ENCODE data around the gene NKX1-1. TPM values are rescaled to one million over a fixed set of nuclear protein-coding genes. Genes with fewer than 3 reads are reported as not detected.

The NKX1-1 gene
- total and polyA plus RNA-seq, 2 of the 8 experiments (the other 6 are each of a cell fraction or from before 2014, with no cell fraction given): not detected

DNA sequence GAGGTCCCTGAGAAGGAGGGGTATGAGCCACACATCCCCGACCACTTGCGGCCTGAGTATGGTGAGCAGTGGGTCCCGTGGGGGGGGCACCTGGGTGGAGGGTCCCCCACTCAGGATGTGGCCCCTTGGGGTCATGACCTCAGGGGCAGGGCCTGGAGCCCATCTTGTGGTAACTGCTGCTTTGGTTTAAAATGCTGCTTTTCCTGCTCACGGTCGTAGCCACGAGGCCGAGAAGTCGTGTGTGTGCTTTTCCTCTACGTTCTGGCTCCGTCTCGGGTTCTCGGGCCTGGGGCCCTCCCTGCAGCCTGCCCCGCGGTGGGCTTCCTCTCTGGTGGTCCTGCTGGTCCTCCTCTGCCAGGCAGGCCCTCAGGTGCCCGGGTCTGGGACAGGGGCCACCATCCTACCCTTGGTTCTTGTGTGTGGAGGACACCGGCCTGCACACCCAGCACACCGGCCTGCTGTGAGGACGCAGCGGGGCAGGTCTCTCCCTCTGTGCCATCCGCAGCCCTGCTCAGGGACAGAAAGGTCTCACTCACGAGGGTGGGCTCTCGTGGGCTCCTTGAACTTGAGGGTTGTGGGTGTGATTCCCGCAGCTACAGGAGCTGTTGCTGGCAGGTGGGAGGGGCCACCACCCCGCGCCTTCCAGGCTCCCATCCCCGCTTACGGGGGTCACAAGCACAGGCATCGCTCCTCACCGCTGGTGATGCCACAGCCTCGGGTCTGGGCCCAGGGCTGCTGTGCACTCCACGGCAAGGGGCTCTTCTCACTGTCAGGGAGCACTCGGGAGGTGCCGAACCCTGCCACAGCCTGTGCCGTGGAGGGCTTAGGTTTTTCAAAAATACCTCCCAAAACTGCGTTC lies 39.6 kb downstream of the NKX1-1 start (continued):
- TF ChIP-seq, protein P1, sequence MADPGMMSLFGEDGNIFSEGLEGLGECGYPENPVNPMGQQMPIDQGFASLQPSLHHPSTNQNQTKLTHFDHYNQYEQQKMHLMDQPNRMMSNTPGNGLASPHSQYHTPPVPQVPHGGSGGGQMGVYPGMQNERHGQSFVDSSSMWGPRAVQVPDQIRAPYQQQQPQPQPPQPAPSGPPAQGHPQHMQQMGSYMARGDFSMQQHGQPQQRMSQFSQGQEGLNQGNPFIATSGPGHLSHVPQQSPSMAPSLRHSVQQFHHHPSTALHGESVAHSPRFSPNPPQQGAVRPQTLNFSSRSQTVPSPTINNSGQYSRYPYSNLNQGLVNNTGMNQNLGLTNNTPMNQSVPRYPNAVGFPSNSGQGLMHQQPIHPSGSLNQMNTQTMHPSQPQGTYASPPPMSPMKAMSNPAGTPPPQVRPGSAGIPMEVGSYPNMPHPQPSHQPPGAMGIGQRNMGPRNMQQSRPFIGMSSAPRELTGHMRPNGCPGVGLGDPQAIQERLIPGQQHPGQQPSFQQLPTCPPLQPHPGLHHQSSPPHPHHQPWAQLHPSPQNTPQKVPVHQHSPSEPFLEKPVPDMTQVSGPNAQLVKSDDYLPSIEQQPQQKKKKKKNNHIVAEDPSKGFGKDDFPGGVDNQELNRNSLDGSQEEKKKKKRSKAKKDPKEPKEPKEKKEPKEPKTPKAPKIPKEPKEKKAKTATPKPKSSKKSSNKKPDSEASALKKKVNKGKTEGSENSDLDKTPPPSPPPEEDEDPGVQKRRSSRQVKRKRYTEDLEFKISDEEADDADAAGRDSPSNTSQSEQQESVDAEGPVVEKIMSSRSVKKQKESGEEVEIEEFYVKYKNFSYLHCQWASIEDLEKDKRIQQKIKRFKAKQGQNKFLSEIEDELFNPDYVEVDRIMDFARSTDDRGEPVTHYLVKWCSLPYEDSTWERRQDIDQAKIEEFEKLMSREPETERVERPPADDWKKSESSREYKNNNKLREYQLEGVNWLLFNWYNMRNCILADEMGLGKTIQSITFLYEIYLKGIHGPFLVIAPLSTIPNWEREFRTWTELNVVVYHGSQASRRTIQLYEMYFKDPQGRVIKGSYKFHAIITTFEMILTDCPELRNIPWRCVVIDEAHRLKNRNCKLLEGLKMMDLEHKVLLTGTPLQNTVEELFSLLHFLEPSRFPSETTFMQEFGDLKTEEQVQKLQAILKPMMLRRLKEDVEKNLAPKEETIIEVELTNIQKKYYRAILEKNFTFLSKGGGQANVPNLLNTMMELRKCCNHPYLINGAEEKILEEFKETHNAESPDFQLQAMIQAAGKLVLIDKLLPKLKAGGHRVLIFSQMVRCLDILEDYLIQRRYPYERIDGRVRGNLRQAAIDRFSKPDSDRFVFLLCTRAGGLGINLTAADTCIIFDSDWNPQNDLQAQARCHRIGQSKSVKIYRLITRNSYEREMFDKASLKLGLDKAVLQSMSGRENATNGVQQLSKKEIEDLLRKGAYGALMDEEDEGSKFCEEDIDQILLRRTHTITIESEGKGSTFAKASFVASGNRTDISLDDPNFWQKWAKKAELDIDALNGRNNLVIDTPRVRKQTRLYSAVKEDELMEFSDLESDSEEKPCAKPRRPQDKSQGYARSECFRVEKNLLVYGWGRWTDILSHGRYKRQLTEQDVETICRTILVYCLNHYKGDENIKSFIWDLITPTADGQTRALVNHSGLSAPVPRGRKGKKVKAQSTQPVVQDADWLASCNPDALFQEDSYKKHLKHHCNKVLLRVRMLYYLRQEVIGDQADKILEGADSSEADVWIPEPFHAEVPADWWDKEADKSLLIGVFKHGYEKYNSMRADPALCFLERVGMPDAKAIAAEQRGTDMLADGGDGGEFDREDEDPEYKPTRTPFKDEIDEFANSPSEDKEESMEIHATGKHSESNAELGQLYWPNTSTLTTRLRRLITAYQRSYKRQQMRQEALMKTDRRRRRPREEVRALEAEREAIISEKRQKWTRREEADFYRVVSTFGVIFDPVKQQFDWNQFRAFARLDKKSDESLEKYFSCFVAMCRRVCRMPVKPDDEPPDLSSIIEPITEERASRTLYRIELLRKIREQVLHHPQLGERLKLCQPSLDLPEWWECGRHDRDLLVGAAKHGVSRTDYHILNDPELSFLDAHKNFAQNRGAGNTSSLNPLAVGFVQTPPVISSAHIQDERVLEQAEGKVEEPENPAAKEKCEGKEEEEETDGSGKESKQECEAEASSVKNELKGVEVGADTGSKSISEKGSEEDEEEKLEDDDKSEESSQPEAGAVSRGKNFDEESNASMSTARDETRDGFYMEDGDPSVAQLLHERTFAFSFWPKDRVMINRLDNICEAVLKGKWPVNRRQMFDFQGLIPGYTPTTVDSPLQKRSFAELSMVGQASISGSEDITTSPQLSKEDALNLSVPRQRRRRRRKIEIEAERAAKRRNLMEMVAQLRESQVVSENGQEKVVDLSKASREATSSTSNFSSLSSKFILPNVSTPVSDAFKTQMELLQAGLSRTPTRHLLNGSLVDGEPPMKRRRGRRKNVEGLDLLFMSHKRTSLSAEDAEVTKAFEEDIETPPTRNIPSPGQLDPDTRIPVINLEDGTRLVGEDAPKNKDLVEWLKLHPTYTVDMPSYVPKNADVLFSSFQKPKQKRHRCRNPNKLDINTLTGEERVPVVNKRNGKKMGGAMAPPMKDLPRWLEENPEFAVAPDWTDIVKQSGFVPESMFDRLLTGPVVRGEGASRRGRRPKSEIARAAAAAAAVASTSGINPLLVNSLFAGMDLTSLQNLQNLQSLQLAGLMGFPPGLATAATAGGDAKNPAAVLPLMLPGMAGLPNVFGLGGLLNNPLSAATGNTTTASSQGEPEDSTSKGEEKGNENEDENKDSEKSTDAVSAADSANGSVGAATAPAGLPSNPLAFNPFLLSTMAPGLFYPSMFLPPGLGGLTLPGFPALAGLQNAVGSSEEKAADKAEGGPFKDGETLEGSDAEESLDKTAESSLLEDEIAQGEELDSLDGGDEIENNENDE (IDR thresholded peaks at IDR 0.05; ENCODE audit: insufficient replicate concordance, low read length): no peak
- TF ChIP-seq RFX5 (IDR thresholded peaks at IDR 0.05; ENCODE audit: borderline replicate concordance, low read depth, low read length): no peak
- TF ChIP-seq EZH2 (IDR thresholded peaks at IDR 0.05; ENCODE audit: low read depth, low read length, severe bottlenecking): no peak
- no peak for TF ChIP-seq POLR2AphosphoS5 (IDR thresholded peaks at IDR 0.05; ENCODE audit: low read depth, low read length)
- TF ChIP-seq ASH2L (IDR thresholded peaks at IDR 0.05; ENCODE audit: low read length): no peak
- TF ChIP-seq HDAC2 (IDR thresholded peaks at IDR 0.05; ENCODE audit: borderline replicate concordance in 1 of 2, low read depth in 2 of 2, low read length in 2 of 2): no peak
- no peak for TF ChIP-seq RBBP5 (IDR thresholded peaks at IDR 0.05; ENCODE audit: borderline replicate concordance, low read depth, low read length)
- TF ChIP-seq SUZ12 (IDR thresholded peaks at IDR 0.05; ENCODE audit: low read length): no peak

All from H1 (cell line).